Stimulated activated CD4-positive, alpha-beta T cell treated with anti-CD3 and anti-CD28 coated beads, Interleukin-12 subunit alpha, Interleukin-12 subunit beta, amount 100 ng/mL, for 4 hours (primary cell): ENCODE results near the gene UQCRH.
"Not testable (repeated sequence)": the region's sequence is repeated elsewhere in the genome, so short reads cannot be mapped to it uniquely, and the experiment has no call there.

Source experiments
- DNase-seq: peaks from one replicate; pipeline ENCODE4 v3.0.0-alpha.2; 2020

The UQCRH gene

GRCh38 chr1:46337409-46337808 lies 33.9 kb downstream of the UQCRH start:
- DNase-seq, result not testable (repeated sequence)

DNA sequence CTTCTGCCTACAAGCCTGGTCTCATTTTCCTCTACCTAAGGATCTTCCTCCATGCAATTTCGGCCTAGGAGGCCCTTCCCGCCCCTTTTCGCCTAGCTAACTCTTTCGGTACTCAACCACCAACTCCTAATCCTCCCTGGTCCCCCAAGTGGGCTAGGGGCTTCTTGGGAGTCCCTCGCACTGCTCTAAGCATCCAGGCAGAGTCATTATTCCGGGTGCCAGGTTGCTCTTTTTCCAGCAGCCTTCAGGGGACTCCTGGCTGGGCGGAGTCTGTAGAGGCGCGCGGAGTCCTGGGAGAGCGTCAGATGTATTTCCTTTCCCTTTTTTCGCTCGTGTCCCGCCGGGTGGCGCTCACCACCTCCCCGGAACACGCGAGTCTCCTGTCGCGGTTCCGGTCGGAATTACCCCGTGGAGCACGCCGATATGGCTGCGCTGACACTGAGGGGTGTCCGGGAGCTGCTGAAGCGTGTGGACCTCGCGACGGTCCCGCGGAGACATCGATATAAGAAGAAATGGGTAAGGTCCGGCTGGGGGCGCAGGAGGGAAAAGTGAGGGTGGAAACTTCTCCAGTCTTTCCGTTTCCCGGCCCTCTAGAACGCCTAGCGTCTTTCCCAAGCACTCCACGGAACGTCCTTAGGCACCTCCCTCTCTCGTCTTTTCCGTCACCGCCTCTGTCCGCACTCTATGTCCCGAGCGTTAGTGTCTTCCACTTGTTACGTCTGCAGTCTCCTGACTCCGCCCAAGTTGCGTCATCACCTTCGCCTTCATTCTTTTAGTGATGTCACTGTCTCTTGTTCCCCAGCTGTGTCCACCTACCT lies 37.1 kb downstream of the UQCRH start, which contains the start of gene NSUN4:
TSS of gene NSUN4 (plus strand) at position 404 of the 818 bp plus-strand sequence. CDS start at position 424, 20 bp downstream.
- peak; percentile 81 for DNase-seq

GRCh38 chr1:46341222-46342083 lies 38.0 kb downstream of the UQCRH start:
- DNase-seq, result no peak

- no peak for DNase-seq
Measured at GRCh38 chr1:46342084-46342656, 38.7 kb downstream of the UQCRH start.

DNA sequence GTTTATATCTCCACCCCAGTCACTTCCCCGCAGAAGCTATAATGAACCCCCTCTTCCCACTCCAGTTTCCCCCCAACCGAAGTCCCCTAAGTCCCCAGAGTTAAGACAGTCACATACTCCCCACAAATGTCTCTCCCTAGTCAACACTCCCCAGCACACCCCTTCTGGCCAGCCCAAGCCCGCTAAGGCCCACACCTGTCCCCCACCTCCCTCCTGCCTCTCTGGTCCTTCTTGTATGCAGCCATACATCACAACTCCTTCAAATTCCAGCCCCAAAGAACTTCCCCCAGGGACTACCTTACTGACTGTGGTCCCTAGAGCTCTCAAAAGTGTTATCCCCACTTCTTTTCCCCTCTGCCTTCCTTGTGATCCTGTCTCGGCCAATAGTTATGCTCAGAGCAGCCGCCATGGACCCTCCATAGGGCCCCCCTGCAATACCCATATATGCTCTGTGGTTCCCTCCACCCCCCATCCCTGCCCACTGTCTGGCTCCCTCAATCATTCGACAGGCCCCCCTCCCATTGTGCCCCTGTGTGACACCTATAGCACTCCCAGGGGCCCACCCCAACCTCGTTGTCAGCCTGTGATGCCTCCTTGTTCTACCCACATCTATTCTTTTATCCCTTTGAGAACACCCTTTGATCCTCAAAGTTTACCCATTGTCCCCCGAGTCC lies 39.3 kb downstream of the UQCRH start:
- DNase-seq, result no peak

- DNase-seq, result no peak
Measured at GRCh38 chr1:46343351-46343695, 39.8 kb downstream of the UQCRH start.

DNA sequence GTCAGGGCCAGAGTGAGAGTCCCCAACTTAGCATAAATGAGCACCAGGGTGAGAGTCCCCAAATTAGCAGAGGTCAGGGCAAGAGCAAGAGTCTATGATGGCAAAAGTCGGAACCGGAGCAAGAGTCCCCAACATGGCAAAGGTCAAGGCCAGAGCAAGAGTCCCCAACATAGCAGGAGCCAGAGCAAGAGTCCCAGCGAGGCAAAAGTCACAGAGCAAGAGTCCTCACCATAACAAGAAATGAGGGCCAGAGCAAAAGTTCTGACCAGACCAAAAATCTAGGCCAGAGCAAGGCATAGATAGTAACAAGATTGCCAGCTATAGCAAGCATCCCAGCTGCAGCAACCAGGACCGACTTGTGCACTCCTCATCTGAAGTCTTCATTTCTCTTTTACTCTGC lies 40.2 kb downstream of the UQCRH start:
- DNase-seq, result no peak

- no peak for DNase-seq
Measured at GRCh38 chr1:46344481-46344880, 41.0 kb downstream of the UQCRH start.

DNA sequence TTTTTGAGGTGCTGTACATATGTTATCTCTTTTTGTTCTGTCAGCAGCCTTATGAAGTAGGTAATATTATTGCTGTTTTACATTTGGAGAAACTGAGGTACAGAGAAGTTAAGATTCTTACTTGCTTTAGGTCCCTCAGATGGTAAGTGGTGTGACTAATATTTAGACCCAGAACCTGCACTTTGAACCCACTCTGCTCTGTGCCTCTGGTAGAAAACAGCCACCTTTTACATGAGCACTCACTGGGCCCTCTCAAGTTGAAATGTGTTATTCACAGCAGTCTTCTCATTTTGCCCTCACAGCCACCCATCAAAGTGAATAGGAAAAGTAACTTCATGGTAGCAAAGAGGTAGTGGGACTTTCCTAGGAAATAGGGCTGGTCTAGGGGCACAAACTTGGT lies 41.8 kb downstream of the UQCRH start:
- DNase-seq, result no peak

- no peak for DNase-seq
Measured at GRCh38 chr1:46352363-46352762, 48.9 kb downstream of the UQCRH start.

DNA sequence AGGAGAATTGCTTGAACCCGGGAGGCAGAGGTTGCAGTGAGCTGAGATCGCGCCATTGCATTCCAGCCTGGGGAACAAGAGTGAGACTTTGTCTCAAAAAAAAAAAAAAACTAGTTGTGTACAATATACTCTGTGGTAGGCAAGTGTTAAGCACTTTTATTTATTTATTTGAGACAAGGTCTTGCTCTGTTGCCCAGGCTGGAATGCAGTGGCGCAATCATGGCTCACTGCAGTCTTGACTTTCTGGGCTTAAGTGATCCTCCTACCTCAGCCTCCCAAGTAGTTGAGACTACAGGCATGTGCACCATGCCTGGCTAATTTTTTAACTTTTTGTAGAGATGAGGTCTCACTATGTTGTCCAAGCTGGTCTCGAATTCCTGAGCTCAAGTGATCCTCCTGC lies 52.4 kb downstream of the UQCRH start:
- not testable (repeated sequence) for DNase-seq

GRCh38 chr1:46362158-46362557 lies 58.7 kb downstream of the UQCRH start:
- DNase-seq, result no peak

GRCh38 chr1:46363121-46363520 lies 59.6 kb downstream of the UQCRH start:
- DNase-seq, result no peak

GRCh38 chr1:46364612-46365011 lies 61.1 kb downstream of the UQCRH start:
- DNase-seq, result no peak

GRCh38 chr1:46365796-46366195 lies 62.3 kb downstream of the UQCRH start:
- DNase-seq, result not testable (repeated sequence)
